ENCODE measurements around the gene VEGFD. TPM values are rescaled to one million over a fixed set of nuclear protein-coding genes. Genes with fewer than 3 reads are reported as not detected.

VEGFD gene
- total RNA-seq, 1 donor from 2014 or later = not detected

DNA sequence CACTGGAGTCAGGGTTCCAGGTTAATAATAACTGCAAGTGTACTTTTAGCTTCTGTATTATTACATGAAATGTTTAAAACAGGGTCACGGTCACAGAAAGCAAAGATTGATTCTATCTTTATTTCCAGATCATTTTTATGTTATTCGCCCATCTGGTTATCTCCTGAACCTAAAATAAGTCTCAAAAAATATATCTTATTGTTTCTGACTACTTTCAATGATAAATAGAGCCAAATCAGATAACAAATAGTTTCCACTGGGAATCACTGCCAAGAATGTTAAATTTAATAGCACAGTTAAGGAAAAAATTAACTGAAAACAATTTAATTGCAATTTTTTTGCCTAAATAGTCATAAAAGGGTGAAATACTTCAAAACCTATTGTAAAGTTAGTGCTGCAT is 17.2 kb upstream of the VEGFD start:
- H3K4me3 ChIP-seq (ENCODE audit: low read depth, low read length) = no peak overlapping the region
- DNase-seq (ENCODE audit: low read depth) = no peak
- TF ChIP-seq, protein P1, sequence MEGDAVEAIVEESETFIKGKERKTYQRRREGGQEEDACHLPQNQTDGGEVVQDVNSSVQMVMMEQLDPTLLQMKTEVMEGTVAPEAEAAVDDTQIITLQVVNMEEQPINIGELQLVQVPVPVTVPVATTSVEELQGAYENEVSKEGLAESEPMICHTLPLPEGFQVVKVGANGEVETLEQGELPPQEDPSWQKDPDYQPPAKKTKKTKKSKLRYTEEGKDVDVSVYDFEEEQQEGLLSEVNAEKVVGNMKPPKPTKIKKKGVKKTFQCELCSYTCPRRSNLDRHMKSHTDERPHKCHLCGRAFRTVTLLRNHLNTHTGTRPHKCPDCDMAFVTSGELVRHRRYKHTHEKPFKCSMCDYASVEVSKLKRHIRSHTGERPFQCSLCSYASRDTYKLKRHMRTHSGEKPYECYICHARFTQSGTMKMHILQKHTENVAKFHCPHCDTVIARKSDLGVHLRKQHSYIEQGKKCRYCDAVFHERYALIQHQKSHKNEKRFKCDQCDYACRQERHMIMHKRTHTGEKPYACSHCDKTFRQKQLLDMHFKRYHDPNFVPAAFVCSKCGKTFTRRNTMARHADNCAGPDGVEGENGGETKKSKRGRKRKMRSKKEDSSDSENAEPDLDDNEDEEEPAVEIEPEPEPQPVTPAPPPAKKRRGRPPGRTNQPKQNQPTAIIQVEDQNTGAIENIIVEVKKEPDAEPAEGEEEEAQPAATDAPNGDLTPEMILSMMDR (conservative IDR thresholded peaks at IDR 0.05; ENCODE audit: low read depth, low read length) = no peak

DNA sequence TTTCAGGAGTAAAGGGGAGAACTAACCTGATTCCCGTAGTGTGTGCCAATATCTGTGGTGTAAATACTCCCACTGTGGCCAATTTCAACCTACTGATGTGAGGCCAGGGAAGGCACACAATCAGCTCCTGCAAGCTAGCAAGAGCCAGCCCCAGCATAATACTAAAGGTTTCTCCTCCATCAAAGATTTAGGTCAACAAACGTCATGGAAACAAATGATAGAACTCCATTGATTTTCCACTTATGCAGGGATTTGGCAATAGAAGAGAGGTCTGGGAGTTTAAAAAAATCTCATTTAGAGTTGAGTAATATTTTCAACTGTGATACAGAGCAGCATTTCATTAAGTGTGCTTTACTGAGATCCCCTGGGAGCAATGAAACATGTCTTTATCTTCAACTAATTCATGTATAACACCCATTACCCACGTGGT is 15.8 kb upstream of the VEGFD start:
- DNase-seq (ENCODE audit: low read depth) = no peak
- TF ChIP-seq, protein P1 (conservative IDR thresholded peaks at IDR 0.05; ENCODE audit: low read depth, low read length) = no peak
- no peak overlapping the region for H3K4me3 ChIP-seq (ENCODE audit: low read depth, low read length)

DNA sequence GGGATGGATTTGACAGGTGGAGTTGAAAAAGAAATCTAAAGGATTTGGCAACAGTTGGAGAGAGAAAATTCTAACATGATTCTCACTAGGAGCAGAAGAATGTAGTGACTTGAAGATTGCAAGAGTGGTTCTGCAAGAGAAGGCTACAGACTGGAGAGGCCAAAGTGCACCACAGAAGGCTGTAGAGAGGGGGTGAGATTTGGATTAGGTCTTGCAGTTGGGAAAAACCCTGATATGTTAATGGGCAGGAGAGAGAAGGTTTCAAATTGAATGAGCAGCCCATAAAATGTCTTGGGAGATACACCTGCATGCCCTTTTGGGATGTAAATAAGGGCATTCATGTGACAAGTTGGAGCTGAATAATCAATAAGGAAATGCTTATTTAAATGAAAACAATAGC is 14.7 kb upstream of the VEGFD start:
- H3K4me3 ChIP-seq (ENCODE audit: low read depth, low read length) = no peak overlapping the region
- DNase-seq (ENCODE audit: low read depth) = peak; percentile 2
- TF ChIP-seq, protein P1 (conservative IDR thresholded peaks at IDR 0.05; ENCODE audit: low read depth, low read length) = no peak

DNA sequence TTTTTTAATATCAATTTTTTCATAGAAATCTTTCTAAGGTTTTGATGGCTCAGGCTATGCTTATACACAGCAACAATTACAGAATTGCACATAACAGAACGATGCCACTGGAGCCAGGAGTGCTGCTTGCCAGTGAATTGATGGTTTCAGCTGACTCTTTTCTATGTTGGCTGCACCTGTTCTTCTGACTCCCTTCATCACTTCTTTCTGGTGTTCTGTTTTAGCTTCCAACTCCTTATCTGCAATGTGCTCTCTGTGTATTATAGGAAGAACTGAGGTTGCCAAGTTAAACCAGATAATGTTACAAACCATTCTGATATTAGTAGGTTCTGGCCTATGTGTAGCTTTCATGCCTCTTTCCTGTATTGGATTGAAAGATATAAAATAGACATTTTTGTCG is 11.6 kb upstream of the VEGFD start:
- TF ChIP-seq, protein P1 (conservative IDR thresholded peaks at IDR 0.05; ENCODE audit: low read depth, low read length) = no peak
- no peak for DNase-seq (ENCODE audit: low read depth)
- no peak overlapping the region for H3K4me3 ChIP-seq (ENCODE audit: low read depth, low read length)

DNA sequence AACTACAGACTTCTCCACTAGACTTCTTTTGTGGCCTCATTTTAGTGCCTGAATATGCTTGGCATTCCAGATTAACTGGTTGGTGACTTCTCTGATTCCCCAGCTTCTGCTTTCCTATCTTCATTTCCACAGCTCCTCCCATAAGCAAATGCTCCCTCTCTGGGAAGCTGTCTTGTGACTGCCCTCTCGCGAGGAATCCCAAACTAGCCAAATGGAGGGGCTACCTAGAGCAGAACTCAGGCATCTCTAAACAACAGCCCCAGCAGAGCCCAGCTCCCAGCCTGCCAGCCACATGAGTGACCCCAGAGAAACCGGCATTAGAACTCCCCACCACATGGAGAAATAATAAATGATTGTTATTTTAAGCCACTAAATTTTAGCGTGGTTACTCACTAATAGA is 7.6 kb upstream of the VEGFD start:
- TF ChIP-seq, protein P1 (conservative IDR thresholded peaks at IDR 0.05; ENCODE audit: low read depth, low read length) = no peak
- no peak overlapping the region for H3K4me3 ChIP-seq (ENCODE audit: low read depth, low read length)
- no peak for DNase-seq (ENCODE audit: low read depth)

DNA sequence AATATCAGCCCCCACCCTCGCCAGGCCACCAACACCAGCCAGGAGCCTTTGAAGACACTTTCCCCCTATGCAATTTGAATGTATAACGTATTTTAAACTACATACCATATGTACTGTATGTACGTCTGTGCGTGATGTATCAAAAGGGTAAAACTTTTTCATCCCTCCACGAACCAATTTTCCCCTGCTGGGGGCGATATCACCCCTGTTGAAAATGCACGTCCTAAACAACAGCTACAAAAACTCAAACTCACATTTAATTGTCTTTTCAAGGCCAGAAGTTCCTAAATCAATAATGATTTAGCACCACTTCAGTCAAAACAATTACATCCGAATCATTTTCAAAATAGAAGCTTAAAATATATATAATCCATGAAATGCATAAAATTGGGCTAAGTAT is 1.4 kb downstream of the VEGFD start:
- TF ChIP-seq, protein P1 (conservative IDR thresholded peaks at IDR 0.05; ENCODE audit: low read depth, low read length) = peak; percentile 23
- DNase-seq (ENCODE audit: low read depth) = no peak

DNA sequence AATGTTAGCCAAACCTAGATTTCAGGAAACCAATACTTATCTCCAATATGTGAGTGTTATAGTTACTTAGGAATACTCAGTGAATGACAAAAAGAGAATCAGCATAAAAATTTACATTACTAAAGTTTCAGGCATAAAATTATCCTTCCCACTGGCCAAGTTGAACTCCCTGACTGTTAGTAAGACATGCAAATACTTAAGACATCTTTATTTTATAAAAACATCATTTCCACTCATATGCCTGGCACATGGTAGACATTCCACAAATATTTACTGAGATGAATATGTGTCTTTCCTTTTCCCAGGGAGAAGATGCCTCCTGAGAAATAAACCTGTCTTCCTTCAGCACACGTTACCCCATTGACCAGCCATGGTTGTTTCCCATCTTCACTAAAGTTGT is 7.3 kb downstream of the VEGFD start:
- no peak for DNase-seq (ENCODE audit: low read depth)
- no peak overlapping the region for H3K4me3 ChIP-seq (ENCODE audit: low read depth, low read length)
- TF ChIP-seq, protein P1 (conservative IDR thresholded peaks at IDR 0.05; ENCODE audit: low read depth, low read length) = no peak

More for the DNA sequence above, 1.4 kb downstream of the VEGFD start:
- no peak overlapping the region for H3K4me3 ChIP-seq (ENCODE audit: low read depth, low read length)
